HepG2 (cell line): ENCODE data around the gene ITIH3. TPM values are rescaled to one million over a fixed set of nuclear protein-coding genes. Genes with fewer than 3 reads are reported as not detected.

Source experiments
- EP300 ChIP-seq, 3 experiments: sonication (generic) in 1 of 3; formaldehyde crosslinking in 1 of 3; IDR thresholded peaks; 2 replicates each; pipeline versions ENCODE4 v1.5.1 to v1.6.1; 2011 to 2020; ENCODE audit warnings: low read depth in 2 of 3, low read length in 2 of 3, borderline replicate concordance in 1 of 3, improper control_type of control experiment in 1 of 3, mild to moderate bottlenecking in 1 of 3, missing genetic modification reagents in 1 of 3, moderate library complexity in 1 of 3
- HMG20A ChIP-seq: IDR thresholded peaks from 2 replicates; pipeline ENCODE4 v1.6.1; 2016; ENCODE audit warnings: borderline replicate concordance
- HNRNPH1 ChIP-seq: fragments of 200-400 bp; formaldehyde crosslinking; optimal IDR thresholded peaks from 2 replicates; pipeline ENCODE3; 2017; ENCODE audit warnings: mild to moderate bottlenecking, low read depth, low read length
- KAT8 ChIP-seq: IDR thresholded peaks from 2 replicates; pipeline ENCODE4 v1.6.1; 2016; ENCODE audit warnings: missing genetic modification reagents, missing compliant biosample characterization
- MYPOP ChIP-seq: sonication (generic); formaldehyde crosslinking; IDR thresholded peaks from 2 replicates; pipeline ENCODE4 v1.8.1; 2023; ENCODE audit warnings: mild to moderate bottlenecking, moderate library complexity, missing genetic modification reagents
- RARA ChIP-seq: IDR thresholded peaks from 2 replicates; pipeline ENCODE4 v1.6.1; 2016; ENCODE audit warnings: missing genetic modification reagents, missing compliant biosample characterization
- RBM22 ChIP-seq: fragments of 200-400 bp; formaldehyde crosslinking; optimal IDR thresholded peaks from 2 replicates; pipeline ENCODE3; 2017; ENCODE audit warnings: mild to moderate bottlenecking, low read length, moderate library complexity
- STAT6 ChIP-seq: sonication (generic); formaldehyde crosslinking; IDR thresholded peaks from 2 replicates; pipeline ENCODE4 v1.4.0; 2020; ENCODE audit warnings: missing genetic modification reagents, mild to moderate bottlenecking, borderline replicate concordance
- TERF1 ChIP-seq: sonication (generic); formaldehyde crosslinking; IDR thresholded peaks from 2 replicates; pipeline ENCODE4 v1.8.0; 2022; ENCODE audit warnings: mild to moderate bottlenecking, missing genetic modification reagents, moderate library complexity
- ZBTB8A ChIP-seq: sonication (generic); formaldehyde crosslinking; IDR thresholded peaks from 2 replicates; pipeline ENCODE4 v1.4.0; 2020; ENCODE audit warnings: mild to moderate bottlenecking, low read depth, missing genetic modification reagents, borderline replicate concordance
- ZFAT ChIP-seq: sonication (generic); formaldehyde crosslinking; conservative IDR thresholded peaks from 2 replicates; pipeline ENCODE4 v1.8.1; 2023; ENCODE audit warnings: missing genetic modification reagents, inconsistent platforms
- ZKSCAN8 ChIP-seq: IDR thresholded peaks from 2 replicates; pipeline ENCODE4 v1.6.1; 2016; ENCODE audit warnings: borderline replicate concordance, missing genetic modification reagents, missing compliant biosample characterization
- ZNF138 ChIP-seq: sonication (generic); formaldehyde crosslinking; IDR thresholded peaks from 2 replicates; pipeline ENCODE4 v1.5.0; 2020; ENCODE audit warnings: mild to moderate bottlenecking, low read depth, missing genetic modification reagents
- ZNF569 ChIP-seq: sonication (generic); formaldehyde crosslinking; IDR thresholded peaks from 2 replicates; pipeline ENCODE4 v1.5.0; 2020; ENCODE audit warnings: mild to moderate bottlenecking, missing genetic modification reagents, moderate library complexity, borderline replicate concordance
- ZNF639 ChIP-seq: conservative IDR thresholded peaks from 2 replicates; pipeline ENCODE4 v1.6.1; 2018; ENCODE audit warnings: missing genetic modification reagents
- ZNF782 ChIP-seq: sonication (generic); formaldehyde crosslinking; IDR thresholded peaks from 2 replicates; pipeline ENCODE4 v1.4.0; 2020; ENCODE audit warnings: missing genetic modification reagents, mild to moderate bottlenecking, borderline replicate concordance
- ZNF800 ChIP-seq: sonication (generic); formaldehyde crosslinking; IDR thresholded peaks from 2 replicates; pipeline ENCODE4 v1.4.0; 2020; ENCODE audit warnings: missing genetic modification reagents
- polyA plus RNA-seq, 8 experiments: library from polyadenylated mRNA; depleted of rRNA in 3 of 8; stranded (reverse) in 7 of 8; unstranded in 1 of 8; fragments of >200 nt; fragmentation: Illumina TruSeq in 4 of 8; extraction: Trizol in 4 of 8; gene quantifications; 2 replicates each; pipeline versions ENCODE4 v1.2.1 to v1.2.3, GENCODE V29; 2011 to 2016; ENCODE audit warnings: low read depth in 4 of 8, missing spikeins in 1 of 8, mixed read lengths in 1 of 8; ENCODE audit not compliant: insufficient read depth in 1 of 8
- total RNA-seq, 5 experiments: library from RNA; depleted of rRNA; stranded (reverse); fragments of >200 nt; fragmentation: Illumina TruSeq; extraction: Trizol; gene quantifications; 2 replicates each; pipeline ENCODE4 v1.2.3, GENCODE V29; 2016; ENCODE audit warnings: low read depth in 1 of 5

ITIH3 gene
- total and polyA plus RNA-seq, 2 of the 13 experiments (the other 11 are each of a cell fraction or from before 2014, with no cell fraction given) = 105 to 632 TPM

GRCh38 chr3:52793702-52794611, 639 bp upstream of the ITIH3 start (continued):
- TF ChIP-seq HNRNPH1 (no peak), ZNF800 (CRISPR knock-in tag) (no peak), TERF1 (CRISPR knock-in tag) (no peak), EP300 (IDR thresholded peaks at IDR 0.05; ENCODE audit: low read depth in 2 of 2, low read length in 2 of 2) (no peak), EP300 (CRISPR knock-in tag; IDR thresholded peaks at IDR 0.05; ENCODE audit: borderline replicate concordance) (no peak; the same call in 1 of the 2 replicates), RARA (0 out of 2 replicates have a peak, but pooled peaks have one; percentile 11), ZNF782 (CRISPR knock-in tag) (no peak), KAT8 (no peak), HMG20A (CRISPR knock-in tag) (no peak), ZNF639 (no peak), ZNF569 (CRISPR knock-in tag) (0 out of 2 replicates have a peak, but pooled peaks have one; percentile 19), ZBTB8A (CRISPR knock-in tag) (no peak), ZKSCAN8 (CRISPR knock-in tag) (no peak), STAT6 (CRISPR knock-in tag) (no peak), RBM22 (no peak), ZFAT (CRISPR knock-in tag) (no peak), MYPOP (CRISPR knock-in tag) (0 out of 2 replicates have a peak, but pooled peaks have one; percentile 55), ZNF138 (CRISPR knock-in tag) (no peak)
